Colonic mucosa (tissue), 4 donors: ENCODE results near the gene ARMC3. TPM values are rescaled to one million over a fixed set of nuclear protein-coding genes. Genes with fewer than 3 reads are reported as not detected.

Experiments
- DNase-seq: peaks from one replicate; pipeline ENCODE4 v3.0.0-alpha.2; 2020
- H3K27ac ChIP-seq: fragments of 200-600 bp; one replicate; pipeline ENCODE4 v1.8.0; 2021
- H3K27me3 ChIP-seq: fragments of 200-600 bp; one replicate; pipeline ENCODE4 v1.8.0; 2021
- H3K36me3 ChIP-seq: fragments of 200-600 bp; one replicate; pipeline ENCODE4 v1.8.0; 2021
- H3K4me1 ChIP-seq: fragments of 200-600 bp; one replicate; pipeline ENCODE4 v1.8.0; 2021; ENCODE audit warnings: mild to moderate bottlenecking
- H3K4me3 ChIP-seq: fragments of 200-600 bp; one replicate; pipeline ENCODE4 v1.8.0; 2021
- H3K9ac ChIP-seq, 2 donors: one replicate each; pipeline ENCODE4 v1.7.0; 2013; ENCODE audit warnings: control low read depth in 2 of 2, low read depth in 2 of 2, low read length in 2 of 2
- H3K9me3 ChIP-seq: fragments of 200-600 bp; one replicate; pipeline ENCODE4 v1.8.0; 2021
- intact Hi-C: fragments of 100-400 bp; cut with DNase I; formaldehyde crosslinking; loops from one replicate; pipeline ENCODE4 v1.14.1; 2022
- total RNA-seq, 2 donors: library from RNA; stranded (reverse); fragmentation: NEBNext Ultra II Directional in 1 of 2; extraction: Animal tissue kit (Norgen Biotek cat#: 25700) in 1 of 2; gene quantifications; one replicate each; pipeline ENCODE4 v1.2.1, GENCODE V29; 2021
- TF ChIP-seq, protein P1 (sequence below): fragments of 200-600 bp; IDR thresholded peaks from one replicate; pipeline ENCODE4 v1.8.0; 2022; ENCODE audit warnings: antibody characterized with exemption, mild to moderate bottlenecking
- donor health status: healthy.
- donor health status: DM: no; HTN: no; CAD: no.
- donor health status: DM: no; HTN: no; CAD: no.

ARMC3 gene
- total RNA-seq, 2 donors from 2014 or later, result not detected

DNA sequence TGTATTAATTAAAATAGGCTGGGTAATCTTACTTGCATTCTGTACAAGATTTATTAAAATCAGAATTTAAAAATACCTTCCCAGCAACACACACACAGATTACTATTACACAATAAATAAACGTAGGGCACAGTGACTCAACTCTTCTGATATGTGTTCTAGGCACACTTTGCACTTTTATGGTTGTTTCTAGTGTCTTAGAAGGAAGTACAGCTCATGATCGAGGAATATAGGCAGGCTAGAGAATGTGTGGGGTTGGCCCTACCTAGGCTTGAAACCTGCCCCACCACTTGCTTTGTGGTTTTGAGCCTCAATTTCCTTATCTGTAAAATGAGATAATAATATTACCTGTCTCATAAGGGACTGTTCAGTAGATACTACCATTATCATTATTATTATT, 30.5 kb downstream of the ARMC3 start:
- H3K4me1 ChIP-seq, result no peaks in the 10 kb centered on the region
- no peak for DNase-seq
- no peaks in the 10 kb centered on the region for H3K9me3 ChIP-seq
- no peak overlapping the region for H3K9ac ChIP-seq
- TF ChIP-seq, protein P1, sequence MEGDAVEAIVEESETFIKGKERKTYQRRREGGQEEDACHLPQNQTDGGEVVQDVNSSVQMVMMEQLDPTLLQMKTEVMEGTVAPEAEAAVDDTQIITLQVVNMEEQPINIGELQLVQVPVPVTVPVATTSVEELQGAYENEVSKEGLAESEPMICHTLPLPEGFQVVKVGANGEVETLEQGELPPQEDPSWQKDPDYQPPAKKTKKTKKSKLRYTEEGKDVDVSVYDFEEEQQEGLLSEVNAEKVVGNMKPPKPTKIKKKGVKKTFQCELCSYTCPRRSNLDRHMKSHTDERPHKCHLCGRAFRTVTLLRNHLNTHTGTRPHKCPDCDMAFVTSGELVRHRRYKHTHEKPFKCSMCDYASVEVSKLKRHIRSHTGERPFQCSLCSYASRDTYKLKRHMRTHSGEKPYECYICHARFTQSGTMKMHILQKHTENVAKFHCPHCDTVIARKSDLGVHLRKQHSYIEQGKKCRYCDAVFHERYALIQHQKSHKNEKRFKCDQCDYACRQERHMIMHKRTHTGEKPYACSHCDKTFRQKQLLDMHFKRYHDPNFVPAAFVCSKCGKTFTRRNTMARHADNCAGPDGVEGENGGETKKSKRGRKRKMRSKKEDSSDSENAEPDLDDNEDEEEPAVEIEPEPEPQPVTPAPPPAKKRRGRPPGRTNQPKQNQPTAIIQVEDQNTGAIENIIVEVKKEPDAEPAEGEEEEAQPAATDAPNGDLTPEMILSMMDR, result no peak
- H3K4me3 ChIP-seq, result no peak overlapping the region
- H3K36me3 ChIP-seq, result no peaks in the 10 kb centered on the region
- H3K27ac ChIP-seq, result no peak overlapping the region
- intact Hi-C loops, result no loop called here
- H3K27me3 ChIP-seq, result no peaks in the 10 kb centered on the region

DNA sequence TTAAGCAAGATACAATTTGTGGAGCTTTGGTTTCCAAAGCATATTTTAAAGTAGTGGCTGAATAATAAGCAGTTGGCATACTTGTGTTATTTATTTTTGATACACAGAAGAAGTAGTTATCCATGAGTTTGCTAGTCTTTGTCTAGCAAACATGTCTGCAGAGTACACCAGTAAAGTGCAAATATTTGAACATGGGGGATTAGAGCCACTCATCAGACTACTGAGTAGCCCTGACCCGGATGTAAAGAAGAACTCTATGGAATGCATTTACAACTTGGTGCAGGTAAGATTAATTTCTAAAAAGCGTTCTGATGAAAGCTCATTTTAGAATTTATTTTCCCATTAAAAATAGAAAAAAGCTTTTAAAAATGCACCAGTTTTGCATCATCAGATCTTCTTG, 31.4 kb downstream of the ARMC3 start:
- no peak overlapping the region for H3K27ac ChIP-seq
- no peaks in the 10 kb centered on the region for H3K36me3 ChIP-seq
- intact Hi-C loops, result no loop called here
- TF ChIP-seq, protein P1, result no peak
- no peaks in the 10 kb centered on the region for H3K9me3 ChIP-seq
- no peaks in the 10 kb centered on the region for H3K4me1 ChIP-seq
- H3K9ac ChIP-seq, result no peak overlapping the region
- H3K4me3 ChIP-seq, result no peak overlapping the region
- no peak for DNase-seq
- H3K27me3 ChIP-seq, result no peaks in the 10 kb centered on the region

DNA sequence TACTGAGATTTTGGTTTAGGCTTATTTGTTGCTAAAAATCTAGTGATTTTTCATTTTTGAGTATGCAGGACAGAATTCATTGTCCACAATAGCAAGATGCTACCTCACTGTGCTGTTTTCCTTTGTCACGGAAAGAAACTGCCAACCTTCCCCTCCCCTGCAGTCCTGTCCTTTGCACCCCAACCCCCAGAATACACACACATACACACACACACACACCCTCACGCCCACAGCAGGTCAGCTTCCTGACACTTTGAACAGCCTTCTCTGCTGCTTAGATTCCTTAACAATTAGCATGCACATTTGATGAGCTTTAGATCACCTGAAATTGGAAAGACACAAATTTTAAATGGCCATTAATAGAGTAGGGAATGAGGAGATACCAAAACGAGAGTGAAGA, 32.1 kb downstream of the ARMC3 start:
- Histone ChIP-seq H3K36me3 (no peaks in the 10 kb centered on the region), H3K4me3 (no peak overlapping the region), H3K27ac (no peak overlapping the region), H3K4me1 (no peaks in the 10 kb centered on the region), H3K27me3 (no peaks in the 10 kb centered on the region), H3K9ac (no peak overlapping the region), H3K9me3 (no peaks in the 10 kb centered on the region)
- no peak for DNase-seq
- intact Hi-C loops, result no loop called here
- TF ChIP-seq, protein P1, result no peak

DNA sequence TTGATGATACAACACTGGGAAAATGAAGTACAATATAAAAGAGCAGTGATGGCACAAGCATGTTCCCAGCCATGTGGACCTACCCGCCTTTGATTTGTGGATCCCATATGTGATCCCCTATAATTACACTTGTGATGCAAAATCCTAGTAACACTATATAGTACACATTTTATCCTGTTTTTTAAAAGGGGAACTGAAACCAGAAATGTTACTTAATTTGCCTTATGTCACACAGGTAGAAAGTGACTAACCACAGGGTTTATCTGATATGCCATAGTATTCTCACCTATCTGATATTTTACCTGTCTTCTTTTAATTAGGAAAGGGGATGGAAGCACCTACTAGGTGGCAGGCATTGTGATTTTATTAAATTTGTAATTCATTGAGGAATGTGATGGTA, 35.0 kb downstream of the ARMC3 start:
- Histone ChIP-seq H3K36me3 (no peaks in the 10 kb centered on the region), H3K27me3 (no peaks in the 10 kb centered on the region), H3K9ac (no peak overlapping the region), H3K4me3 (no peak overlapping the region), H3K4me1 (no peaks in the 10 kb centered on the region), H3K27ac (no peak overlapping the region), H3K9me3 (no peaks in the 10 kb centered on the region)
- intact Hi-C loops, result no loop called here
- no peak for DNase-seq
- TF ChIP-seq, protein P1, result no peak

DNA sequence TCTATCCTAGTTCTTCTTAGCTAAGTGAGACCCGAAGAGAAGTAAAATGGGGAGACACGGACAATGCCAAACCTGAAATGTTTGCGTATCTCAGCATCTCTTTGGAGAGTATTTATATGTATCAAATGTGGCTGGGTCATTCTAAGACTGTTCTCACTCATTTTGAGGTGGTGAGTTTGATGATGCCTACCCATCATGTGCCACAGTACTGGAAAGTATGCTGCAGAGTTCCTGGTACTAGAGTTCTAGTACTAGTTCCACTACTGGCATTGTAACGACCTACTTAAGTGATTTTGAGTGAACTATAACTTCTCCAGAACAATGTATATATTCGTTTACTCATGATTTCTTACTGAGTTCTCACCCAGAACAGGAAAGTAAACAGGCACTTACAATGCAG, 41.9 kb downstream of the ARMC3 start:
- Histone ChIP-seq H3K36me3 (no peaks in the 10 kb centered on the region), H3K4me1 (no peaks in the 10 kb centered on the region), H3K9ac (no peak overlapping the region), H3K4me3 (no peak overlapping the region), H3K27ac (no peak overlapping the region), H3K27me3 (no peaks in the 10 kb centered on the region), H3K9me3 (no peaks in the 10 kb centered on the region)
- intact Hi-C loops, result no loop called here
- TF ChIP-seq, protein P1, result no peak
- no peak for DNase-seq

DNA sequence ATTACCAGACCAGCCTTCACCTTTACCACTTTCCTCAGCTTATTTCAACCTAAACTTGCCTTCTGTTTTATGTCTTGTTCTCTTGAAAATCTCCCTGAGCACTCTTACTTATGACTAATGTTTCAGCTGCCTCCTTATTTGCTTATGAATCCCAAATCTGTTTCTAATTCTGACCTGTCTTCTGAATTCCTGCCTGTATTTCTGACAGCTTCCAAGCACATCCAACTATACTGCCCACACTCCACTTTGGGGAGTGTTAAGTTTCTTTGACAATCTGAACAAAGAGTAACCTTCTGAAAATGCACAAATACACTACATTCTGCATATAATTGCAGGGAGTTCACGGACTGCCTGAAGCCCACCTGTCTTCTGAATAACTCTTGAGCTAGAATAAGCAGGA, 48.7 kb downstream of the ARMC3 start:
- TF ChIP-seq, protein P1, result no peak
- no peaks in the 10 kb centered on the region for H3K27me3 ChIP-seq
- H3K36me3 ChIP-seq, result no peaks in the 10 kb centered on the region
- DNase-seq, result no peak
- H3K4me3 ChIP-seq, result no peak overlapping the region
- no peaks in the 10 kb centered on the region for H3K9me3 ChIP-seq
- no peak overlapping the region for H3K9ac ChIP-seq
- no peaks in the 10 kb centered on the region for H3K4me1 ChIP-seq
- intact Hi-C loops, result no loop called here
- no peak overlapping the region for H3K27ac ChIP-seq
